ENCODE results near the gene CCZ1B.
"Not testable (repeated sequence)": the region's sequence is repeated elsewhere in the genome, so short reads cannot be mapped to it uniquely, and the experiment has no call there.

The CCZ1B gene

GRCh38 chr7:6831018-6831725 is 5.1 kb upstream of the CCZ1B start:
- no peak for DNase-seq (ENCODE audit: low spot score)

GRCh38 chr7:6830026-6830425 is 4.0 kb upstream of the CCZ1B start:
- DNase-seq (ENCODE audit: low spot score) = not testable (repeated sequence)

- DNase-seq (ENCODE audit: low spot score) = not testable (repeated sequence)
Measured at GRCh38 chr7:6829616-6830015, 3.5 kb upstream of the CCZ1B start.

GRCh38 chr7:6827180-6827579 is 1.1 kb upstream of the CCZ1B start:
- DNase-seq (ENCODE audit: low spot score) = not testable (repeated sequence)

GRCh38 chr7:6825236-6826125 is 594 bp downstream of the CCZ1B start:
- DNase-seq (ENCODE audit: low spot score) = not testable (repeated sequence)

GRCh38 chr7:6821622-6822021 is 4.5 kb downstream of the CCZ1B start:
- DNase-seq (ENCODE audit: low spot score) = not testable (repeated sequence)

- DNase-seq (ENCODE audit: low spot score) = not testable (repeated sequence)
Measured at GRCh38 chr7:6815470-6815869, 10.6 kb downstream of the CCZ1B start.

- DNase-seq (ENCODE audit: low spot score) = not testable (repeated sequence)
Measured at GRCh38 chr7:6813011-6813410, 13.1 kb downstream of the CCZ1B start.

GRCh38 chr7:6807959-6808358 is 18.1 kb downstream of the CCZ1B start:
- DNase-seq (ENCODE audit: low spot score) = not testable (repeated sequence)

- DNase-seq (ENCODE audit: low spot score) = not testable (repeated sequence)
Measured at GRCh38 chr7:6807393-6807918, 18.6 kb downstream of the CCZ1B start.

- DNase-seq (ENCODE audit: low spot score) = not testable (repeated sequence)
Measured at GRCh38 chr7:6800331-6800730, 25.7 kb downstream of the CCZ1B start.

- not testable (repeated sequence) for DNase-seq (ENCODE audit: low spot score)
Measured at GRCh38 chr7:6799887-6800286, 26.2 kb downstream of the CCZ1B start.

GRCh38 chr7:6798047-6798446 is 28.0 kb downstream of the CCZ1B start:
- DNase-seq (ENCODE audit: low spot score) = not testable (repeated sequence)

GRCh38 chr7:6797218-6797617 is 28.9 kb downstream of the CCZ1B start:
- not testable (repeated sequence) for DNase-seq (ENCODE audit: low spot score)

- DNase-seq (ENCODE audit: low spot score) = not testable (repeated sequence)
Measured at GRCh38 chr7:6794276-6794675, 31.8 kb downstream of the CCZ1B start.

- DNase-seq (ENCODE audit: low spot score) = peak; percentile 36
Measured at GRCh38 chr7:6792113-6792872, 33.8 kb downstream of the CCZ1B start.

GRCh38 chr7:6789353-6789752 is 36.7 kb downstream of the CCZ1B start:
- not testable (repeated sequence) for DNase-seq (ENCODE audit: low spot score)

GRCh38 chr7:6781581-6781980 is 44.5 kb downstream of the CCZ1B start:
- not testable (repeated sequence) for DNase-seq (ENCODE audit: low spot score)

- not testable (repeated sequence) for DNase-seq (ENCODE audit: low spot score)
Measured at GRCh38 chr7:6761186-6761585, 64.9 kb downstream of the CCZ1B start.

GRCh38 chr7:6753964-6754363 is 72.1 kb downstream of the CCZ1B start, which contains the start of gene RSPH10B2:
Gene RSPH10B2, plus strand, starts transcription at chr7:6754103. Its CDS starts 3,575 bp downstream, at chr7:6757678.
- DNase-seq (ENCODE audit: low spot score) = not testable (repeated sequence)

- not testable (repeated sequence) for DNase-seq (ENCODE audit: low spot score)
Measured at GRCh38 chr7:6750173-6750572, 75.9 kb downstream of the CCZ1B start.

- not testable (repeated sequence) for DNase-seq (ENCODE audit: low spot score)
Measured at GRCh38 chr7:6749335-6749734, 76.7 kb downstream of the CCZ1B start.

Measured in kidney capillary endothelial cell (primary cell).